GM21786 (cell line): ENCODE measurements around the gene GRIN3B.

ENCODE experiments used
- ATAC-seq: cut with Tn5 transposase; IDR thresholded peaks from one replicate; pipeline ENCODE4 v1.9.1; 2021; ENCODE audit not compliant: unreplicated experiment

GRIN3B gene

GRCh38 chr19:1041272-1041834, 41.1 kb downstream of the GRIN3B start:
- ATAC-seq: no peak

- ATAC-seq: no peak
Measured at GRCh38 chr19:1041835-1042685, 41.8 kb downstream of the GRIN3B start.

- no peak for ATAC-seq
Measured at GRCh38 chr19:1042689-1043511, 42.7 kb downstream of the GRIN3B start.

- ATAC-seq: no peak
Measured at GRCh38 chr19:1045247-1045603, 45.0 kb downstream of the GRIN3B start.

- no peak for ATAC-seq
Measured at GRCh38 chr19:1046117-1046626, 46.0 kb downstream of the GRIN3B start.

GRCh38 chr19:1046836-1047695, 46.8 kb downstream of the GRIN3B start:
- ATAC-seq: no peak

GRCh38 chr19:1047696-1048147, 47.5 kb downstream of the GRIN3B start:
- ATAC-seq: no peak

GRCh38 chr19:1049106-1049505, 48.9 kb downstream of the GRIN3B start:
- no peak for ATAC-seq

GRCh38 chr19:1049800-1050199, 49.6 kb downstream of the GRIN3B start:
- ATAC-seq: no peak

- no peak for ATAC-seq
Measured at GRCh38 chr19:1050989-1051788, 51.0 kb downstream of the GRIN3B start.

GRCh38 chr19:1051791-1052190, 51.6 kb downstream of the GRIN3B start:
- no peak for ATAC-seq

GRCh38 chr19:1052349-1052975, 52.2 kb downstream of the GRIN3B start:
- no peak for ATAC-seq

- no peak for ATAC-seq
Measured at GRCh38 chr19:1053176-1054101, 53.2 kb downstream of the GRIN3B start.

- ATAC-seq: no peak
Measured at GRCh38 chr19:1054102-1055027, 54.1 kb downstream of the GRIN3B start.

- no peak for ATAC-seq
Measured at GRCh38 chr19:1055028-1055425, 54.8 kb downstream of the GRIN3B start.

- no peak for ATAC-seq
Measured at GRCh38 chr19:1055886-1056620, 55.8 kb downstream of the GRIN3B start.
